Measurements from ENCODE around the gene TEX55.
A peak's percentile ranks its signal among the peaks of the same experiment; 100 is the strongest.
"Not testable (repeated sequence)": the region's sequence is repeated elsewhere in the genome, so short reads cannot be mapped to it uniquely, and the experiment has no call there.

Gene TEX55

DNA sequence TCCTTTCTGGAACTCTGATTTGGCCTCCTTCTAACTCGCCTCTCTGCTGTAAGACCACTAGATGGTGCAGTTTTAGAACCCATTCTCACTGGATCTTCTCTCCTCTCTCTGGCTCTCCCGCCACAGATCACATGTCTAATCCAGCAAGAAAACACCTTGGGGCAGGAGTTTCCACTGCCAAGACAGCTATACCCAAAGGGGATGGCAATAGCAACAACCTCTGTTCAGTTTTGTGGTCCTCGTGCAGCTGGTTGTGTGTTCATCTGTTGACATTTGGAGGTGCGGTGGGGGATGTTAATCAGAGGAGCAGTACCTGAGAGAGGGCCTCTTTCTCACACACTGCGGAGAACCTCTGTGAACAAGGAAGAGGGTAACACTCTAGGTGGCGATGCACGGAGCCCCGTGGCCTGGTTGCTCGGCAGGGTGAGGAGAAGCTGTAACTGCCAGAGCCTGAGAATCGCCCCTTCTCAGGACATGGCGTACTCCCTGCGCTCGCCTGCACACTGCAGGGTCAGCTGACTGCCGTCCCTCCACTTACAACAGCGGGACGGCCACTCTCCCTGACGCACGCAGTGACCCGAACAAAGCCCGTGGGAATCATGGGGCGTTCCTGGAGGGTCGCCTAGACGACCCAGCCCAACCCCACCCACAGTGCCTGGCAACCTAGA lies at the start of gene TEX55:
TSS of gene TEX55 (plus strand) at position 666 of the 668 bp plus-strand sequence. CDS start 25 bp downstream, outside the sequence.
- DNase-seq: peak; percentile 14

DNA sequence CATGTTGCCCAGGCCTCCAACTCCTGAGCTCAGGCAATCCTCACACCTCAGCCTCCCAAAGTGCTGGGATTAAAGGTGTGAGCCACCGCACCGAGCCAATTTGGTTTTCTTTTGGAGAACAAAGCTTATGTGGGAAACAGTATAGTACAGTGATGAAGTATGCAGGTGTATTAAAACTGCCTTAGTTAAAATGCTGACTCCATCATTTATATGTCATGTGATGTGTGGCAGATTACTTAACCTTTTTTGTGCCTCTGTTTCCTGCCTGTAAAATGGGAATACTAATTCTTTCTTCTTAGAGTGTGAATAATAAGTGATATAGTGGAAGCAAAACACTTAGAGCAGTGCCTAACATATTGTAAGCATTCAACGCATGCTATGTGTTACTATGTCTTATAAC lies 48.0 kb upstream of the TEX55 start:
- no peak for DNase-seq

- DNase-seq: peak; percentile 25
Measured at GRCh38 chr3:119098619-119099222, 47.2 kb upstream of the TEX55 start.

GRCh38 chr3:119099785-119100184 lies 46.2 kb upstream of the TEX55 start:
- DNase-seq: no peak

DNA sequence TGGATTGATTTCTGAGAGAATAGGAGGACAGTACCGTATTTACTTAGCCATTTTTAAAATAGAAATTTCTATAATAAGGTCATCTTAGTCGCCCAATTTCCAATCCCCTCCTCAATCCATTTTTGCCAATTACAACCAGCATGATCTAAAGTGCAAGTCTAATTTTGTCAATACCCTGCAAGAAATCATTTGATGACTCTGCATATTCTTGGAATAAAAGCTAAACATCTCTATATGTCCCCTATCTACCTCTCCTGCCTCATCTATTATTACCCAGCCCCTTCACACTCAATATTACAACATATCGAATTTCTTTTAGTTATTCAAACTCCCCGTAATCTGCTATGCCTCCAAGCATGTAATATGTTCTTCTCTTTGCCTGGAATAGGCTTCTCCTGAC lies 41.9 kb upstream of the TEX55 start:
- no peak for DNase-seq

DNA sequence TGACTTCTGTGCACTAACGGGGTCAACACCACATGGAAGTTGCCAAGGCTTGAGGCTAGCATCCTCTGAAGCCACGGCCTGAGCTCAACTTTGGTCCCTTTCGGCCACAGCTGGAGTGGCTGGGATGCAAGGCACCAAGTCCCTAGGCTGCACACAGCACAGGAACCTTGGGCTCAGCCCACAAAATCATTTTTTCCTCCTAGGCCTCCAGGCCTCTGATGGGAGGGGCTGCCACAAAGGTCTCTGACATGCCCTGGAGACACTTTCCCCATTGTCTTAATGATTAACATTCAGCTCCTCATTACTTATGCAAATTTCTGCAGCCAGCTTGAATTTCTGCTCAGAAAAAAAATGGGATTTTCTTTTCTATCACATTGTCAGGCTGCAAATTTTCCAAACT lies 27.6 kb upstream of the TEX55 start:
- not testable (repeated sequence) for DNase-seq

GRCh38 chr3:119120480-119120879 lies 25.5 kb upstream of the TEX55 start:
- no peak for DNase-seq

- DNase-seq: no peak
Measured at GRCh38 chr3:119122350-119122749, 23.6 kb upstream of the TEX55 start.

DNA sequence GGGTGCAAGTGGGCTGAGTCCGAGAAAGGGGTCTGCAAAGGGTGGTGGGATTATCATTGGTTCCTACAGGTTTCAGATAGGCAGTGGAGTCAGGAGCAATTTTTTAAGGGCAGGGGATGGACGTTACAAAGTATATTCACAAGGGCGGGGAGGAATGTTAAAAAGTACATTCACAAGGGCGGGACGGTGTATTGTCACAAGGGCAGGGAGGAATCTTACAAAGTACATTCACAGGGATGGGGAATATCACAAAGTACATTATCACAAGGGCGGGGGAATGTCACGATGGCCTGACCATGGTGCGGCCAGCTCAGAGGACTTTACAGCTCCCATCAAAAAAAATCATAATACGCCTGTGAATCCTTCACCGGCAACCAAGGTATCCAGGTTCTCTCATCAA lies 20.6 kb upstream of the TEX55 start:
- no peak for DNase-seq

DNA sequence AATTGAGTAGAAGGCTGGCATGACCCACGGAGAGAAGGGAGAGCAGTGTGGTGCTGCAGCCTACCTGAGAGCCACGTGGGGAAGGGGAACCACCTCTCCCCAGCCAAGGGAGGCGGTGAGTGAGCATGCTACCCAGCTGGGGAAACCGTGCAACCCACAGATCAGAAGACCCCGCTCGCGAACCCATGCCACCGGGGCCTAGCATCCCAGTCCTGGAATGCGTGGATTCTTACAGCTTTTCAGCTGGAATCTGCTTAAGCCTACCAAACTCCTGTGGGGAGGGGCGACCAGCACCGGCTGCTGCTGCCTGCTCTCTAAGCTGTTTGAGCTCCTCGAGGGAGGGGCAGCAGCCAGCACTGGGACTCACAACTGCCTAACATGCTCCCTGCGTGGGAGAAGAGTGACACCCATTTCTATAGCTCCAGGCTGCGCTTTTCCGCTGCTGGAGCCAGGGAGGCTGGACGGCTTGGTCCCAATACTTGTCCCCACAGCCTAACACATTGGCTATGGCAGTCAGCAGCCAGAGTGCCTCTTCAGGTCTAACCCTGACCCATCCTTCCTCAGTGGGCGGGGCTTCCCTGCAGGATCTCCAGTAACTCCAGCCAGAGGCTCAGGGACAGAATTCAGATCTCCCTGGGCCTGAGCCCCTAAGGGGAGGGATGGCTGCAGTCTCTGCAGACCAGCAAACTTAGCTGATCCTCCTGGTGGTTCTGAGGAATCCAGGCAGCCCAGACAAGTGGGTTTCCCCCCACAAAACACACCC lies 20.0 kb upstream of the TEX55 start:
- no peak for DNase-seq

GRCh38 chr3:119130291-119130690 lies 15.7 kb upstream of the TEX55 start:
- not testable (repeated sequence) for DNase-seq

GRCh38 chr3:119132291-119132690 lies 13.7 kb upstream of the TEX55 start:
- not testable (repeated sequence) for DNase-seq

DNA sequence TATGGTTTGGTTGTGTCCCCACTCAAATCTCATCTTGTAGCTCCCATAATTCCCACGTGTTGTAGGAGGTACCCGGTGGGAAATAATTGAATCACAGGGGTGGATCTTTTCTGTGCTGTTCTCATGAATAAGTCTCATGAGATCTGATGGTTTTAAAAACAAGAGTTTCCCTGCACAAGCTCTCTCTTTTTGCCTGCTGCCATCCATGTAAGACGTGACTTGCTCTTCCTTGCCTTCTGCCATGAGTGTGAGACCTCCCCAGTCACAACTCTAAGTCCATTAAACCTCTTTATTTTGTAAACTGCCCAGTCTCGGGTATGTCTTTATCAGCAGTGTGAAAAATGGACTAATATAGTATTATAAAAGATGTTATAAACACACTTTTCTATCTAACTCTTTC lies 6.6 kb upstream of the TEX55 start:
- not testable (repeated sequence) for DNase-seq

DNA sequence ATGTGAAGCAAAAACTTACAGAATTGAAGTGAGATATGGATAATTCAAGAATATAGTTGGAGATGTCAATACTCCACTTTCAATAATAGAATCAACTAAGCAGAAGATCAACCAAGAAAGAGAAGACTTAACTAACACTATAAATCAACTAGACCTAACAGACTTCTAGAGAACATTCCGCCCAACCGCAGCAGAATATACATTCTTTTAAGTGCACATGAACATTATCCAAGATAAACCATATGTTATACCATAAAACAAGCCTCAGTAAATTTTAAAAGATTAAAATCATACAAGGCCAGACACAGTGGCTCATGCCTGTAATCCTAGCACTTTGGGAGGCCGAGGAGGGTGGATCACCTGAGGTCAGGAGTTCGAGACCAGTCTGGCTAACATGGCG lies 5.5 kb upstream of the TEX55 start:
- no peak for DNase-seq

- DNase-seq: no peak
Measured at GRCh38 chr3:119145128-119145499, 851 bp upstream of the TEX55 start.

GRCh38 chr3:119146578-119147375 lies 812 bp downstream of the TEX55 start:
- no peak for DNase-seq

- no peak for DNase-seq
Measured at GRCh38 chr3:119147494-119147893, 1.5 kb downstream of the TEX55 start.

GRCh38 chr3:119148493-119149180 lies 2.7 kb downstream of the TEX55 start:
- no peak for DNase-seq

- DNase-seq: no peak
Measured at GRCh38 chr3:119149484-119149883, 3.5 kb downstream of the TEX55 start.

GRCh38 chr3:119156868-119157267 lies 10.9 kb downstream of the TEX55 start:
- no peak for DNase-seq

DNA sequence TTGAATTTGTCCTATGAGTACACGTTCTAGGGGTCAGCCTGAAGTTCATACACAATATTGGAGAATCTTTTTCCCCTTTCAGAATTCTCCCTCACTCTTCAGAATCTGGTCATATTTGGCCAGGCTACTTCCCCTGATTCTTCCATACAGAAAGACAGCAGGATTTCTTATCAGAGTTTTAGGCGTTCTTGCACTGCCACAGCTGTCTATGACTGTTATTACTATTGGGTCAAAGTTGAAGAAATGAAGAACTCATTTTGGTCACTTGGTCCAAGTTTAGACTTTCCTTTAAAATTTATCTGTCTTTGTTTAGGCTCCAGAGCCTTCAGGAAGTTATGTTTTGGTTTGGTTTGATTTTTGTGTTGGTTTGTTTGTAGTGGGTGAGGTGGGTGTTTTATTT lies 12.0 kb downstream of the TEX55 start:
- DNase-seq: no peak

DNA sequence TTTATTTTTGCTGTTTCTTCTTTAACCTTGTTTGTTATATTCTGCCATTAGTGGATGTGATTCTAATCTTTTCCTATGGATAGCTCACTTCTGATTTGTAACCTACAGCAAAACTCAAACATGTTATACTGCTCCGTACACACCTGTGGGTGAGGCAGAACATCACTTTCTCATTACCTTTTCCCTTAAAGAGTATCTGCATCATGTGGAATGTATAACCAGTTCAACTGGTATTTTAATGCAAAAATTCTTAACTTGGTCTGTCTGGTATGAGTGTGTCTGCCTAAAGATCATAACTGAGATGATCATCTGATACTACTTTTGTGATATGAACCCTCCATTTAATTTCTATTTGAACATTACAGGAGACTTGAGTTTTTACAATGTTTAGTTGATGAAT lies 14.4 kb downstream of the TEX55 start:
- no peak for DNase-seq

DNA sequence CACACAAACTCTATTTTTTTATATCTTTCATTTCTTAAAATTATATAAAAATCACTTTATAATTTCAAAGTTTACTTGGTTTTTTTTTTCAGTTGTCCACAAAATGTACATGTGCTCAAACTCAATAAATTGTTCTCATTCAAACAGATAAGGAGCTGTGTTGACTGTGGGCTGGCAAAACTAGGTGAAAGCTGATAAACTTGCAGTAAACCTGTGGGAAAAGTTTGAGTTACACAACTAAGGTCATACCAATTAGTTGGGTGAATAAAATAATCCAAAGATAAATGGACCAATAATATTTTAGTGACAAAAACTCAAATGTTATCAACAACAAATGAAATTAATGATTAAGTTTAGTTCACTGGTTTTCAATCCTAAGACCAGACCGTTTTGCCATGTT lies 14.8 kb downstream of the TEX55 start:
- DNase-seq: no peak

Data from DMS79 treated with DMSO at 0.1 percent for 48 hours (cell line).